ENCODE results near the gene CD79A. TPM values are rescaled to one million over a fixed set of nuclear protein-coding genes. Genes with fewer than 3 reads are reported as not detected.

The CD79A gene
- total and polyA plus RNA-seq, 2 donors (not counting 3 experiments of a cell fraction or from before 2014, with no cell fraction given), result 0.32 TPM; not detected in 1

DNA sequence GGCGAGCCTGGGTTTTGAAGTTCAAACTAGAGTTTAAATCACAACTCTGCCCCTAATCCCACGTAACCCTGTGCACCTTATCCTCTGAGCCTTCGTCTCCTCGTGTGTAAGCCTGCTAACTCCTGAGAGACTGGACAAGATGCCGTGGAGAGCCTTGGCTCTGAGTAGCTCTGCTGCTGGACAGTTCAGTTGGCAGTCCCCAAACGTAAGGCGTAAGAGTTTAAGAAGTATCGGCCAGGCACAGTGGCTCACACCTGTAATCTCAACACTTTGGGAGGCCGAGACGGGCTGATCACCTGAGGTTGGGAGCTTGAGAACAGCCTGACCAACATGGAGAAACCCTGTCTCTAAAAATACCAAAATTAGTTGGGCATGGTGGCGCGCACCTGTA, 4.7 kb upstream of the CD79A start:
- H3K9me3 ChIP-seq (replicated peaks; ENCODE audit: control insufficient read depth, insufficient read depth, low read length), result no peaks in the 10 kb centered on the region

More for the DNA sequence above, 4.7 kb upstream of the CD79A start:
- Histone ChIP-seq H3K9ac (replicated peaks; ENCODE audit: extremely low read depth, insufficient read depth, low read length) (no peak overlapping the region), H3K79me2 (ENCODE audit: control insufficient read depth, insufficient read depth, low read length) (peaks cover 16% of the 10 kb centered on the region), H3K27me3 (ENCODE audit: control insufficient read depth in 2 of 2, insufficient read depth in 2 of 2, low read length in 2 of 2) (no peaks in the 10 kb centered on the region), H3K9me1 (replicated peaks; ENCODE audit: control insufficient read depth, extremely low read depth, insufficient read depth, low read length) (no peaks in the 10 kb centered on the region), H2AFZ (ENCODE audit: low read depth, low read length) (no peak overlapping the region), H3K4me1 (ENCODE audit: control insufficient read depth, extremely low read depth, insufficient read depth, low read length) (no peaks in the 10 kb centered on the region), H3K36me3 (ENCODE audit: control insufficient read depth in 2 of 2, extremely low read depth in 1 of 2, insufficient read depth in 2 of 2, low read length in 2 of 2) (peaks cover 26 to 39% of the 10 kb centered on the region in 2 experiments), H3K27ac (ENCODE audit: insufficient read depth, low read depth, low read length) (no peak overlapping the region), H4K20me1 (replicated peaks; ENCODE audit: control insufficient read depth, extremely low read depth, insufficient read depth, low read length) (no peaks in the 10 kb centered on the region), H3K4me2 (ENCODE audit: insufficient read depth, low read length) (no peak overlapping the region), H3K4me3 (replicated peaks in 1 of 3; ENCODE audit: insufficient read depth in 1 of 3, low read depth in 1 of 3, low read length in 3 of 3) (no peak overlapping the region)
- intact Hi-C loops (cut with micrococcal nuclease), result loop anchor here (2.0 kb wide), 1 partner anchor 86 kb away; the partner anchor contains the start of gene RABAC1
- BruUV-seq (replicated peaks), result TSS peak; percentile 36
- TF ChIP-seq, protein P1, sequence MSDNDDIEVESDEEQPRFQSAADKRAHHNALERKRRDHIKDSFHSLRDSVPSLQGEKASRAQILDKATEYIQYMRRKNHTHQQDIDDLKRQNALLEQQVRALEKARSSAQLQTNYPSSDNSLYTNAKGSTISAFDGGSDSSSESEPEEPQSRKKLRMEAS (IDR thresholded peaks at IDR 0.05; ENCODE audit: insufficient read depth, insufficient read length), result no peak
- TF ChIP-seq POLR2A (IDR thresholded peaks at IDR 0.05; ENCODE audit: low read depth, low read length), result peak; percentile 38
- TF ChIP-seq, protein P2, sequence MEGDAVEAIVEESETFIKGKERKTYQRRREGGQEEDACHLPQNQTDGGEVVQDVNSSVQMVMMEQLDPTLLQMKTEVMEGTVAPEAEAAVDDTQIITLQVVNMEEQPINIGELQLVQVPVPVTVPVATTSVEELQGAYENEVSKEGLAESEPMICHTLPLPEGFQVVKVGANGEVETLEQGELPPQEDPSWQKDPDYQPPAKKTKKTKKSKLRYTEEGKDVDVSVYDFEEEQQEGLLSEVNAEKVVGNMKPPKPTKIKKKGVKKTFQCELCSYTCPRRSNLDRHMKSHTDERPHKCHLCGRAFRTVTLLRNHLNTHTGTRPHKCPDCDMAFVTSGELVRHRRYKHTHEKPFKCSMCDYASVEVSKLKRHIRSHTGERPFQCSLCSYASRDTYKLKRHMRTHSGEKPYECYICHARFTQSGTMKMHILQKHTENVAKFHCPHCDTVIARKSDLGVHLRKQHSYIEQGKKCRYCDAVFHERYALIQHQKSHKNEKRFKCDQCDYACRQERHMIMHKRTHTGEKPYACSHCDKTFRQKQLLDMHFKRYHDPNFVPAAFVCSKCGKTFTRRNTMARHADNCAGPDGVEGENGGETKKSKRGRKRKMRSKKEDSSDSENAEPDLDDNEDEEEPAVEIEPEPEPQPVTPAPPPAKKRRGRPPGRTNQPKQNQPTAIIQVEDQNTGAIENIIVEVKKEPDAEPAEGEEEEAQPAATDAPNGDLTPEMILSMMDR (IDR thresholded peaks at IDR 0.05; ENCODE audit: extremely low read depth in 1 of 2, insufficient read depth in 1 of 2, low read depth in 1 of 2, low read length in 2 of 2), result no peak
- FAIRE-seq, result peak; percentile 31
- dilution Hi-C loops (cut with MboI; ENCODE audit: extremely low pct_ligation_motif_present, low sequenced_read_pairs), result no loop called here
- POLR2A ChIA-PET, result interaction anchor here (0.9 kb wide), 1 partner anchor 12 kb away, joined by 3 read pairs; the partner anchor contains the start of gene RPS19
- DNase-seq (ENCODE audit: low read depth, low spot score), result no peak
- CTCF ChIA-PET, result interaction anchor here (0.8 to 2.6 kb wide), 6 partner anchors 10 to 80 kb away, joined by 3 to 35 read pairs (median 13); partner anchors contain the start of genes ARHGEF1 and RPS19
